Epithelial cell of proximal tubule (primary cell): Measurements from ENCODE around the gene ADIPOR2. TPM values are rescaled to one million over a fixed set of nuclear protein-coding genes. Genes with fewer than 3 reads are reported as not detected.

Experiments
- DNase-seq: peaks from one replicate; pipeline ENCODE4 v3.0.0-alpha.2; 2011; ENCODE audit warnings: low read depth
- H3K4me3 ChIP-seq: 2 replicates; pipeline ENCODE4 v1.5.1; 2011; ENCODE audit warnings: low read depth, mild to moderate bottlenecking, low read length
- CTCF ChIP-seq: conservative IDR thresholded peaks from 2 replicates; pipeline ENCODE4 v1.5.1; 2012; ENCODE audit warnings: low read depth, mild to moderate bottlenecking, low read length
- total RNA-seq: library from RNA; depleted of rRNA; stranded (reverse); fragments of >200 nt; gene quantifications from 2 replicates; pipeline ENCODE4 v1.2.3, GENCODE V29; 2015

Gene ADIPOR2
- total RNA-seq, 1 donor from 2014 or later: 22.8 TPM

DNA sequence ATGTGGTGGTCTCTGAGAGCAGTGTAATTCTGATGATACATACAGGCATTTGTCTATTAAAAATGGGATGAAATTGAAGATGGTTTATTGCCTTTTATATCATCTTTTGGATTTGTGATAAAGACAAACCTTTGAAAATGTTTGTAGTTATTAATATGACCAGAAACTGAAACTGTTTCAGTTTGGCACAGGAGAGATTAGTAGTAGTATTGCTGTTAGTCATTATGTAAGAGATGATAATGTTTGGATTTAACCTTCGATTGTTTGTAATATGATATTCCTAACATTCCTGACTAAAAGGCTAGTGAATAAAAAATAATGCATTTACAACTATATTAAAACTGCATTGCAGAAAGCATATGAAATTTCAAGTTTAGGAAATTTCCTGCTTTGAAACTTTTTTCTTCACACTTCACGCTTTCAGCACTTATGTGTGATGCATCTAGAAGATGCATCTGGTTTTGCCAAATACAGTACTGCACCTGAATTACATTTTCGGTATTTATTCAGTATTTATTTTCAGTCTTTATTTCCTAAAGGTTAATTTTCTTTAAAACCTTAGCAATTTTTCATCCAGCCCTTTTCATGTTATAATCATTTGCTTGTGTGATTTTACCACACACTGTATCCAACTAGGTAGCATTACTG lies 25.5 kb downstream of the ADIPOR2 start:
- H3K4me3 ChIP-seq: no peak overlapping the region
- no peak for TF ChIP-seq CTCF
- DNase-seq: no peak

GRCh38 chr12:1716911-1717310 lies 26.0 kb downstream of the ADIPOR2 start:
- DNase-seq: no peak
- TF ChIP-seq CTCF: no peak
- H3K4me3 ChIP-seq: no peak overlapping the region

GRCh38 chr12:1719139-1719538 lies 28.3 kb downstream of the ADIPOR2 start:
- no peak for DNase-seq
- TF ChIP-seq CTCF: no peak
- H3K4me3 ChIP-seq: no peak overlapping the region

DNA sequence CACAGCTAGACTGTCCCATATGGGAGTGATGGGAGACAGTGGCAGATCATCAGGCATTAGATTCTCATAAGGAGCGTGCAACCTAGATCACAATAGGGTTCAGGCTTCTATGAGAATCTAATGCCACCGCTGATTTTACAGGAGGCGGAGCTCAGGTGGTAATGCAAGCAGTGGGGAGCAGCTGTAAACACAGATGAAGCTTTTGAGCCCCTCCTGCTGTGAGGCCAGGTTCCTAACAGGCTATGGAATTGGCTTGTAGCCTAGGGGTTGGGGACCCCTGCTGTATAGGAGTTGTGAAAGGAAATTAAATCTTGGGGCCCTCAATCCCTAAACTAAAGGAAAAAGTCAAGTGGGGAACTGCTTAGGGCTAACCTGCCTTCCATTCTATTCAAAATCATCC lies 29.6 kb downstream of the ADIPOR2 start:
- DNase-seq: no peak
- no peak for TF ChIP-seq CTCF
- H3K4me3 ChIP-seq: no peak overlapping the region

DNA sequence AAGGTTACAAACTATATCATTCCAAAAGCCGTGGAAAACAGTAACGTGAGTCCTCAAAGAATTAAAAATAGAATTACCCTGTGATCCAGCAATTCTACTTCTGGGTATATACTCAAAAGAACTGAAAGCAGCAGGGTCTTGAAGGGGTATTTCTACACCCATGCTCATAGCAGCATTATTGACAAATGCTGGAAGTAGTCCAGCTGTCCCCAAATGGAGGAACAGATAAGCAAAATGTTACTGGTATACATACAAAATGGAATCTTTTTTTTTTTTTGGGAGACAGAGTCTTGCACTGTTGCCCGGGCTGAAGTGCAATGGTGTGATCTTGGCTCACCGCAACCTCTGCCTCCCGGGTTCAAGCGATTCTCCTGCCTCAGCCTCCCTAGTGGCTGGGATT lies 32.9 kb downstream of the ADIPOR2 start:
- DNase-seq: no peak
- H3K4me3 ChIP-seq: no peak overlapping the region
- no peak for TF ChIP-seq CTCF

- no peak for DNase-seq
- TF ChIP-seq CTCF: no peak
These were observed 33.4 kb downstream of the ADIPOR2 start for GRCh38 chr12:1724250-1724649.

GRCh38 chr12:1726753-1727152 lies 35.9 kb downstream of the ADIPOR2 start:
- no peak for DNase-seq
- TF ChIP-seq CTCF: no peak
- no peak overlapping the region for H3K4me3 ChIP-seq

More at GRCh38 chr12:1724250-1724649, 33.4 kb downstream of the ADIPOR2 start:
- no peak overlapping the region for H3K4me3 ChIP-seq
